ENCODE measurements around the gene CCR7. TPM values are rescaled to one million over a fixed set of nuclear protein-coding genes. Genes with fewer than 3 reads are reported as not detected.

CCR7 gene
- total and polyA plus RNA-seq, 8 donors: 0.07 to 0.82 (median 0.09) TPM; not detected in 3

DNA sequence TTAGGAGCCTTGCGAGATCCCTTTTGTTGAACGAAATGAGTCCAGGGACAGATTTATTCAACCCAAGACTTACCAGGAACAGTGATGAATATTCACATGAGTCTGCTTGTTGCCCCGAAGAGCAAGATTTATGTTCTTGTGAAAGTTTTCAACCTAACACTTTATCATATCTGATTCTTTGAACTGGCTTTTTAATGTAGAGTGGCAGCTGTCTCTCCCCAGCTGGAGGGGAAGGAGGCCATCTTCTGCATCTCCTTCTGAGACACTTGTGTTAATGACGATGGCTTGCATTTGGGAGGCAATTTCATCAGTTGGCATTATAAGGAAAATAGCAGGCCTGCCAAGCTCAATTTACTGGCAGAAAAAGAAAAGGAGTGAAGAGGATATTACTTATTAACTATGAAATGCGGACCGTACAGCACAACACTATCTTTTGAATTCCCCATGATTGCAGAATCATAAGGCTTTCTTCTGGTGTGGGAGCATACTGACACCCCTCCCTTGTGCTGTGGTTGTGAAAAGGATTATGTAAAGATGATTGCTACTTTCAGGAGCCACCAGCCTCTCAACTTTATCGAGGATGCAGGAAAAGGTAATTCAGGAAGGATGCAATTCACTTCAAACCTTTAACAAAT lies 46.7 kb upstream of the CCR7 start:
- no peaks in the 10 kb centered on the region for H3K4me1 ChIP-seq
- intact Hi-C loops (cut with DNase I): loop anchor here (10.0 kb wide), 2 partner anchors 183 to 1053 kb away; partner anchors contain the start of gene KRT28 (in 2 of the 3)
- no peak overlapping the region for H3K4me3 ChIP-seq
- H3K27ac ChIP-seq: no peak overlapping the region
- TF ChIP-seq, protein P1, sequence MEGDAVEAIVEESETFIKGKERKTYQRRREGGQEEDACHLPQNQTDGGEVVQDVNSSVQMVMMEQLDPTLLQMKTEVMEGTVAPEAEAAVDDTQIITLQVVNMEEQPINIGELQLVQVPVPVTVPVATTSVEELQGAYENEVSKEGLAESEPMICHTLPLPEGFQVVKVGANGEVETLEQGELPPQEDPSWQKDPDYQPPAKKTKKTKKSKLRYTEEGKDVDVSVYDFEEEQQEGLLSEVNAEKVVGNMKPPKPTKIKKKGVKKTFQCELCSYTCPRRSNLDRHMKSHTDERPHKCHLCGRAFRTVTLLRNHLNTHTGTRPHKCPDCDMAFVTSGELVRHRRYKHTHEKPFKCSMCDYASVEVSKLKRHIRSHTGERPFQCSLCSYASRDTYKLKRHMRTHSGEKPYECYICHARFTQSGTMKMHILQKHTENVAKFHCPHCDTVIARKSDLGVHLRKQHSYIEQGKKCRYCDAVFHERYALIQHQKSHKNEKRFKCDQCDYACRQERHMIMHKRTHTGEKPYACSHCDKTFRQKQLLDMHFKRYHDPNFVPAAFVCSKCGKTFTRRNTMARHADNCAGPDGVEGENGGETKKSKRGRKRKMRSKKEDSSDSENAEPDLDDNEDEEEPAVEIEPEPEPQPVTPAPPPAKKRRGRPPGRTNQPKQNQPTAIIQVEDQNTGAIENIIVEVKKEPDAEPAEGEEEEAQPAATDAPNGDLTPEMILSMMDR (IDR thresholded peaks at IDR 0.05): no peak
- no peak for ATAC-seq
- 40 to 47% methylated on average over 7 of the region's 7 CpGs for WGBS, 2 donors
- no peak for FAIRE-seq
- H3K27me3 ChIP-seq: no peaks in the 10 kb centered on the region
- H3K36me3 ChIP-seq: no peaks in the 10 kb centered on the region
- no peaks in the 10 kb centered on the region for H3K9me3 ChIP-seq
- DNase-seq: no peak

DNA sequence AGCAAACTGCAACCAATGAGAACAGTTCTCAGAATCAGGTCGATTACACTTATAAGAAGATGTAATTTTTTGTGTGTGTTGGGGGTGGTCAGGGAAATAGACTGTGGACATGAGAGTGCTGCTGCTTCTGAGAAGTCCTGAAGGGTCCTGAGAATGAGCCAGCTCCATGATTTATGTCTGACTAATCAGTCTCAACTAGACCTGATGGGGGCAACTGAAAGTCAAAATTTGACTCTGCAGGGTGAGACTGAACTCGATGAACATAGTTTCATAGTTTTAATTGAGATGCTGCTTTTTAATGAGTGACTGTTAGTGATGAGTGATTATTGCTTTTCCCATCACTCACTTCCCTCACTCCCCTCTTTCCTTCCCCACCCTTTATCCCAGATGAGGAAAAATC lies 45.1 kb upstream of the CCR7 start:
- Histone ChIP-seq H3K4me1 (no peaks in the 10 kb centered on the region), H3K27ac (no peak overlapping the region), H3K9me3 (no peaks in the 10 kb centered on the region), H3K27me3 (no peaks in the 10 kb centered on the region), H3K36me3 (no peaks in the 10 kb centered on the region), H3K4me3 (no peak overlapping the region)
- 55 to 58% methylated on average over 2 of the region's 2 CpGs for WGBS, 2 donors
- intact Hi-C loops (cut with DNase I): loop anchor here (10.0 kb wide), 2 partner anchors 184 to 1054 kb away; partner anchors contain the start of gene KRT28 (in 2 of the 3)
- FAIRE-seq: no peak
- ATAC-seq: no peak
- TF ChIP-seq, protein P1 (IDR thresholded peaks at IDR 0.05): no peak
- no peak for DNase-seq

DNA sequence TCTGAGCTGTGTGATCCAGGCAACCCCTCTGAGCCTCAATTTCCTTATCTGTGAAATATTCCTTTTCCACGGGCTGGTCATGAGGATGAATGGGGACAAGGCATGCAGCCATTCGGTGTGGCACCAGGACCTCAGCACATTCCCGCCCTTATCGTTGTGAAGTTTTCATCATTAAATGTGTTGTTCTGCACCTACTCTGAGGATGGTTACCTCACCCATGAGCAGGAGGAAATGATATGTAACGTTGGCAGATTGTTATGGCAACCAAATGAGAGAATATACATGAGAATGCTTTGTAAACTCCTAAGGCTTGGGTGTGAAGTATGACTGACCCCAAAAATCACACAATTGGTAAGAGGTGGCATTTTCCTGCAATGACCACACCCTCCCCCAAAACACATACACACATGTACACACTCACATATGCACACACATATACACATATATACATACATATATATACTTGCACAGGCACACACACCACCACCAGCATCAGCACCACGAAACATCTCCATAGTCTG lies 42.8 kb upstream of the CCR7 start:
- Histone ChIP-seq H3K9me3 (no peaks in the 10 kb centered on the region), H3K4me3 (no peak overlapping the region), H3K4me1 (no peaks in the 10 kb centered on the region), H3K27me3 (no peaks in the 10 kb centered on the region), H3K27ac (no peak overlapping the region), H3K36me3 (no peaks in the 10 kb centered on the region)
- 56 to 58% methylated on average over 6 of the region's 6 CpGs for WGBS, 2 donors
- DNase-seq: no peak
- FAIRE-seq: no peak
- TF ChIP-seq, protein P1 (IDR thresholded peaks at IDR 0.05): no peak
- no peak for ATAC-seq
- intact Hi-C loops (cut with DNase I): no loop called here

DNA sequence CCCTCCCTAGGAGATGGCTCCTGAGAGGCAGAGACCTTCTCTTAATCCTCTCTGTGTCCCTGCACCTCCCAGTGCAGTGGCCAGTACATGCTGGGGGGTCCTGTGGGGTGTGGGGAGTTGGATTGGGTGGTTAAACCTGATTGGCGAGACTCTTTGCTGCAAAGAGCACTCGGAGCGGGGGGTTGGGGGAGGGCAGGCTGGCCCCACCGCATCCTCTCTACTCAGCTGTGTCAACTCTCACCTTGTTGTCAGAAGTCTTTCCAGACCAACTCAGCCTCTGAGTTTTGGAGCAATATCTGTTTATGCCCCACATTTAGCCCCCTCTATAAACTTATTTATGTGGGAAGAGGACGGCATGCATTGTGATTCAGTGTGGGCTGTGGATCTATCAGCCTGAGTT lies 42.4 kb upstream of the CCR7 start:
- no peak overlapping the region for H3K4me3 ChIP-seq
- no peaks in the 10 kb centered on the region for H3K27me3 ChIP-seq
- H3K27ac ChIP-seq: no peak overlapping the region
- no peak for FAIRE-seq
- WGBS, 2 donors: 55 to 70% methylated on average over 5 of the region's 5 CpGs
- no peaks in the 10 kb centered on the region for H3K9me3 ChIP-seq
- H3K4me1 ChIP-seq: no peaks in the 10 kb centered on the region
- intact Hi-C loops (cut with DNase I): no loop called here
- ATAC-seq: no peak
- TF ChIP-seq, protein P1 (IDR thresholded peaks at IDR 0.05): no peak
- H3K36me3 ChIP-seq: no peaks in the 10 kb centered on the region
- no peak for DNase-seq

Data from pancreas (tissue), 10 donors.